Measurements from ENCODE around the gene ZNF296.
A peak's percentile ranks its signal among the peaks of the same experiment; 100 is the strongest.
"Not testable (repeated sequence)": the region's sequence is repeated elsewhere in the genome, so short reads cannot be mapped to it uniquely, and the experiment has no call there.

Gene ZNF296

GRCh38 chr19:45119582-45119981 is 43.3 kb upstream of the ZNF296 start:
- no peak for TF ChIP-seq SPI1 (IDR thresholded peaks at IDR 0.05; ENCODE audit: borderline replicate concordance, low read depth)
- TF ChIP-seq, protein P1, sequence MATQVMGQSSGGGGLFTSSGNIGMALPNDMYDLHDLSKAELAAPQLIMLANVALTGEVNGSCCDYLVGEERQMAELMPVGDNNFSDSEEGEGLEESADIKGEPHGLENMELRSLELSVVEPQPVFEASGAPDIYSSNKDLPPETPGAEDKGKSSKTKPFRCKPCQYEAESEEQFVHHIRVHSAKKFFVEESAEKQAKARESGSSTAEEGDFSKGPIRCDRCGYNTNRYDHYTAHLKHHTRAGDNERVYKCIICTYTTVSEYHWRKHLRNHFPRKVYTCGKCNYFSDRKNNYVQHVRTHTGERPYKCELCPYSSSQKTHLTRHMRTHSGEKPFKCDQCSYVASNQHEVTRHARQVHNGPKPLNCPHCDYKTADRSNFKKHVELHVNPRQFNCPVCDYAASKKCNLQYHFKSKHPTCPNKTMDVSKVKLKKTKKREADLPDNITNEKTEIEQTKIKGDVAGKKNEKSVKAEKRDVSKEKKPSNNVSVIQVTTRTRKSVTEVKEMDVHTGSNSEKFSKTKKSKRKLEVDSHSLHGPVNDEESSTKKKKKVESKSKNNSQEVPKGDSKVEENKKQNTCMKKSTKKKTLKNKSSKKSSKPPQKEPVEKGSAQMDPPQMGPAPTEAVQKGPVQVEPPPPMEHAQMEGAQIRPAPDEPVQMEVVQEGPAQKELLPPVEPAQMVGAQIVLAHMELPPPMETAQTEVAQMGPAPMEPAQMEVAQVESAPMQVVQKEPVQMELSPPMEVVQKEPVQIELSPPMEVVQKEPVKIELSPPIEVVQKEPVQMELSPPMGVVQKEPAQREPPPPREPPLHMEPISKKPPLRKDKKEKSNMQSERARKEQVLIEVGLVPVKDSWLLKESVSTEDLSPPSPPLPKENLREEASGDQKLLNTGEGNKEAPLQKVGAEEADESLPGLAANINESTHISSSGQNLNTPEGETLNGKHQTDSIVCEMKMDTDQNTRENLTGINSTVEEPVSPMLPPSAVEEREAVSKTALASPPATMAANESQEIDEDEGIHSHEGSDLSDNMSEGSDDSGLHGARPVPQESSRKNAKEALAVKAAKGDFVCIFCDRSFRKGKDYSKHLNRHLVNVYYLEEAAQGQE (IDR thresholded peaks at IDR 0.05; ENCODE audit: insufficient replicate concordance, low read depth) = no peak
- TF ChIP-seq, protein P2, sequence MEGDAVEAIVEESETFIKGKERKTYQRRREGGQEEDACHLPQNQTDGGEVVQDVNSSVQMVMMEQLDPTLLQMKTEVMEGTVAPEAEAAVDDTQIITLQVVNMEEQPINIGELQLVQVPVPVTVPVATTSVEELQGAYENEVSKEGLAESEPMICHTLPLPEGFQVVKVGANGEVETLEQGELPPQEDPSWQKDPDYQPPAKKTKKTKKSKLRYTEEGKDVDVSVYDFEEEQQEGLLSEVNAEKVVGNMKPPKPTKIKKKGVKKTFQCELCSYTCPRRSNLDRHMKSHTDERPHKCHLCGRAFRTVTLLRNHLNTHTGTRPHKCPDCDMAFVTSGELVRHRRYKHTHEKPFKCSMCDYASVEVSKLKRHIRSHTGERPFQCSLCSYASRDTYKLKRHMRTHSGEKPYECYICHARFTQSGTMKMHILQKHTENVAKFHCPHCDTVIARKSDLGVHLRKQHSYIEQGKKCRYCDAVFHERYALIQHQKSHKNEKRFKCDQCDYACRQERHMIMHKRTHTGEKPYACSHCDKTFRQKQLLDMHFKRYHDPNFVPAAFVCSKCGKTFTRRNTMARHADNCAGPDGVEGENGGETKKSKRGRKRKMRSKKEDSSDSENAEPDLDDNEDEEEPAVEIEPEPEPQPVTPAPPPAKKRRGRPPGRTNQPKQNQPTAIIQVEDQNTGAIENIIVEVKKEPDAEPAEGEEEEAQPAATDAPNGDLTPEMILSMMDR (IDR thresholded peaks at IDR 0.05; ENCODE audit: insufficient read depth, low read length) = no peak
- TF ChIP-seq GABPA (IDR thresholded peaks at IDR 0.05; ENCODE audit: low read depth) = no peak
- no peak for TF ChIP-seq POLR2AphosphoS5 (IDR thresholded peaks at IDR 0.05; ENCODE audit: low read depth)
- H3K4me3 ChIP-seq (replicated peaks; ENCODE audit: insufficient read depth, low read length) = no peak overlapping the region
- no peak overlapping the region for H3K27ac ChIP-seq (replicated peaks)
- no peak for DNase-seq (ENCODE audit: low read depth in 1 of 2, low spot score in 1 of 2)
- H3K27me3 ChIP-seq (ENCODE audit: insufficient read depth, poor library complexity, severe bottlenecking) = no peaks in the 10 kb centered on the region

- DNase-seq (ENCODE audit: low read depth in 1 of 2, low spot score in 1 of 2) = peak in 1 of 2 experiments; percentile 38
- not testable (repeated sequence) for H3K4me3 ChIP-seq (replicated peaks; ENCODE audit: insufficient read depth, low read length); H3K27me3 ChIP-seq (ENCODE audit: insufficient read depth, poor library complexity, severe bottlenecking); H3K27ac ChIP-seq (replicated peaks)
- peak; percentile 75 for TF ChIP-seq POLR2AphosphoS5 (IDR thresholded peaks at IDR 0.05; ENCODE audit: low read depth)
Observed at GRCh38 chr19:45118591-45119355, 42.5 kb upstream of the ZNF296 start.

DNA sequence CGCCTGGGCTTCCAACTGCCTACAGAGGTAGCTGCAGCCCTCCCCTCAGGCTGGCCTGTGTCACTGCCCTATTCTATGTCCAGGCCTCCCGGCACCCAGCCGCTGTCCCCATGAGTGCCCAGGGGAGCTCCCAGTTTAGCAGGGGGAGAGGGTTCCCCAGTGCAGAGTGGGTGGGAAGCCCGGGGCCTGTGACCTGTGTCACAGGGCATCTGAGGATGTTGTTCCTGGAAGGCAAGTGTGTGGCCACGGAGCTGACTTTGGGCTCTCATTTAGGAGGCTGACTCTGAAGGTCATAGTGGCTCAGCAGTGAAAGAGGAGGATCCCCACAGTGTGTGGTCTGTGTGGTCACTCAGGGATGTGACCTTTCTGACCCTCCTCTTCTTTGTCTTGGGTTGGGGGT is 41.8 kb upstream of the ZNF296 start:
- H3K27me3 ChIP-seq (ENCODE audit: insufficient read depth, poor library complexity, severe bottlenecking) = no peaks in the 10 kb centered on the region
- H3K27ac ChIP-seq (replicated peaks) = peak overlapping the region; percentile 78
- no peak overlapping the region for H3K4me3 ChIP-seq (replicated peaks; ENCODE audit: insufficient read depth, low read length)
- DNase-seq (ENCODE audit: low read depth in 1 of 2, low spot score in 1 of 2) = no peak
- TF ChIP-seq, protein P2 (IDR thresholded peaks at IDR 0.05; ENCODE audit: insufficient read depth, low read length) = no peak
- TF ChIP-seq GABPA (IDR thresholded peaks at IDR 0.05; ENCODE audit: low read depth) = no peak
- TF ChIP-seq SPI1 (IDR thresholded peaks at IDR 0.05; ENCODE audit: borderline replicate concordance, low read depth) = no peak
- no peak for TF ChIP-seq POLR2AphosphoS5 (IDR thresholded peaks at IDR 0.05; ENCODE audit: low read depth)
- TF ChIP-seq, protein P1 (IDR thresholded peaks at IDR 0.05; ENCODE audit: insufficient replicate concordance, low read depth) = no peak

DNA sequence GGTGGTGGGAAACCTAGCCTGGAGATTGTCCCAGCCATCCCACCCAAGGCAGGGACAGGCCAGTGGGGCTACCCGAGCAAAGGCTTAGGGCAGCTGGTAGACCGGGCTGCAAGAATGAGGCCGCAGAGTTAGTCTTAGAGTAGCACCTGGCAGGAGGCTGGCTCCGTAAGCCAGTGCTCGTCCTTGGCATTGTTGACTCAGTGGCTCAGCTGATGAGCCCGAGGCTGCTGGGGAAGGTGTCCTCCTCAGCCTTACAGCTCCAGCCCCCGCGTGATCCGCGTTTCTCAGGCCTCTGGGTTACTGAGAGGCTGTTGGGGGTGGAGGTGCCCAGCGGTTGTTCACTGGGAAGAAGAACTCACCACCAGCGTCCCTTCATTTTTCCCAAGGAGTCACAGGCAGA is 41.4 kb upstream of the ZNF296 start:
- DNase-seq (ENCODE audit: low read depth in 1 of 2, low spot score in 1 of 2) = no peak
- Histone ChIP-seq H3K4me3 (replicated peaks; ENCODE audit: insufficient read depth, low read length) (no peak overlapping the region), H3K27me3 (ENCODE audit: insufficient read depth, poor library complexity, severe bottlenecking) (no peaks in the 10 kb centered on the region), H3K27ac (replicated peaks) (peak overlapping the region; percentile 78)
- TF ChIP-seq GABPA (IDR thresholded peaks at IDR 0.05; ENCODE audit: low read depth) = no peak
- TF ChIP-seq, protein P2 (IDR thresholded peaks at IDR 0.05; ENCODE audit: insufficient read depth, low read length) = no peak
- TF ChIP-seq, protein P1 (IDR thresholded peaks at IDR 0.05; ENCODE audit: insufficient replicate concordance, low read depth) = no peak
- no peak for TF ChIP-seq POLR2AphosphoS5 (IDR thresholded peaks at IDR 0.05; ENCODE audit: low read depth)
- TF ChIP-seq SPI1 (IDR thresholded peaks at IDR 0.05; ENCODE audit: borderline replicate concordance, low read depth) = no peak

Data from HL-60 (cell line).